GM23248 (cell line): Measurements from ENCODE around the gene SYNDIG1. TPM values are rescaled to one million over a fixed set of nuclear protein-coding genes. Genes with fewer than 3 reads are reported as not detected.
A peak's percentile ranks its signal among the peaks of the same experiment; 100 is the strongest.

ENCODE experiments used
- DNase-seq: peaks from one replicate; pipeline ENCODE4 v3.0.0-alpha.2; 2015
- H2AFZ ChIP-seq: fragments of 200-600 bp; sonication (generic); 2 replicates; pipeline ENCODE4 v1.6.1; 2016; ENCODE audit warnings: antibody characterized with exemption
- H3F3A ChIP-seq: fragments of 200-600 bp; sonication (generic); 2 replicates; pipeline ENCODE4 v1.6.1; 2016; ENCODE audit warnings: mild to moderate bottlenecking, antibody characterized with exemption, mixed run types; ENCODE audit not compliant: insufficient read depth
- H3K27ac ChIP-seq: fragments of 200-600 bp; sonication (generic); 2 replicates; pipeline ENCODE4 v1.5.1; 2016; ENCODE audit warnings: mild to moderate bottlenecking
- H3K27me3 ChIP-seq: fragments of 200-600 bp; sonication (generic); replicated peaks from 2 replicates; pipeline ENCODE4 v1.6.1; 2016; ENCODE audit warnings: mild to moderate bottlenecking; ENCODE audit not compliant: insufficient read depth
- H3K36me3 ChIP-seq: fragments of 200-600 bp; sonication (generic); 2 replicates; pipeline ENCODE4 v1.6.1; 2016; ENCODE audit warnings: low read depth, mild to moderate bottlenecking
- H3K4me1 ChIP-seq: fragments of 200-600 bp; sonication (generic); 2 replicates; pipeline ENCODE4 v1.6.1; 2016; ENCODE audit warnings: mild to moderate bottlenecking; ENCODE audit not compliant: insufficient read depth
- H3K4me2 ChIP-seq: fragments of 200-600 bp; sonication (generic); one replicate; pipeline ENCODE4 v1.6.1; 2016; ENCODE audit warnings: mild to moderate bottlenecking; ENCODE audit not compliant: unreplicated experiment
- H3K4me3 ChIP-seq: fragments of 200-600 bp; sonication (generic); 2 replicates; pipeline ENCODE4 v1.5.1; 2016; ENCODE audit warnings: mild to moderate bottlenecking
- H3K79me2 ChIP-seq: fragments of 200-600 bp; sonication (generic); 2 replicates; pipeline ENCODE4 v1.6.1; 2016; ENCODE audit warnings: mild to moderate bottlenecking; ENCODE audit not compliant: insufficient read depth
- H3K9ac ChIP-seq: fragments of 200-600 bp; sonication (generic); 2 replicates; pipeline ENCODE4 v1.6.1; 2016; ENCODE audit warnings: mild to moderate bottlenecking
- H3K9me2 ChIP-seq: fragments of 200-600 bp; sonication (generic); 2 replicates; pipeline ENCODE4 v1.6.1; 2016; ENCODE audit warnings: mixed run types, mild to moderate bottlenecking, moderate library complexity; ENCODE audit not compliant: insufficient read depth
- H3K9me3 ChIP-seq: fragments of 200-600 bp; sonication (generic); one replicate; pipeline ENCODE4 v1.6.1; 2017; ENCODE audit warnings: low read depth
- H4K20me1 ChIP-seq: fragments of 200-600 bp; sonication (generic); 2 replicates; pipeline ENCODE4 v1.6.0; 2016; ENCODE audit not compliant: insufficient read depth
- EZH2 ChIP-seq: fragments of 200-600 bp; sonication (generic); IDR thresholded peaks from 2 replicates; pipeline ENCODE4 v1.6.1; 2018; ENCODE audit warnings: antibody characterized with exemption, mild to moderate bottlenecking; ENCODE audit not compliant: insufficient read depth, poor library complexity, severe bottlenecking
- EZH2phosphoT487 ChIP-seq: fragments of 200-600 bp; sonication (generic); IDR thresholded peaks from 2 replicates; pipeline ENCODE4 v1.6.1; 2018; ENCODE audit warnings: antibody characterized with exemption, moderate library complexity, mild to moderate bottlenecking, low read depth; ENCODE audit not compliant: insufficient read depth
- WGBS, 2 experiments: methylation state at CpG; one replicate each; pipeline ENCODE4 v1.1.6; 2015 to 2017; ENCODE audit warnings: low lambda C conversion rate in 2 of 2, low coverage in 1 of 2; ENCODE audit errors: missing lambda C conversion rate in 2 of 2; 5-methylcytosine and 5-hydroxymethylcytosine counted together
- in situ Hi-C: fragments of 300-500 bp; cut with MboI; formaldehyde crosslinking; loops from 2 replicates; pipeline ENCODE4 v1.15.0; 2020
- polyA plus RNA-seq: library from polyadenylated mRNA; unstranded; fragments of >200 nt; fragmentation: Nextera tagmentation; extraction: Ambion mirVana; gene quantifications from 2 replicates; pipeline ENCODE4 v1.2.1, GENCODE V29; 2016
- total RNA-seq: library from RNA; depleted of rRNA; stranded (reverse); fragments of >200 nt; shearing (Covaris generic); gene quantifications from 2 replicates; pipeline ENCODE4 v1.2.3, GENCODE V29; 2014

The SYNDIG1 gene
- total and polyA plus RNA-seq, 2 experiments from 2014 or later: 1.6 to 2.6 TPM

GRCh38 chr20:24529369-24529719 lies 59.9 kb downstream of the SYNDIG1 start:
- no peaks in the 10 kb centered on the region for H3K36me3 ChIP-seq
- DNase-seq: no peak
- H4K20me1 ChIP-seq: no peaks in the 10 kb centered on the region
- no peak overlapping the region for H3K4me2 ChIP-seq
- in situ Hi-C loops: no loop called here
- no peaks in the 10 kb centered on the region for H3K9me2 ChIP-seq
- peaks cover 6% of the 10 kb centered on the region for H3K4me1 ChIP-seq
- no peaks in the 10 kb centered on the region for H3K9me3 ChIP-seq
- H2AFZ ChIP-seq: no peak overlapping the region
- no peak overlapping the region for H3K4me3 ChIP-seq
- TF ChIP-seq EZH2phosphoT487 (no peak), EZH2 (no peak)
- H3K9ac ChIP-seq: no peak overlapping the region
- WGBS, 2 experiments: 84 to 92% methylated on average over 1 of the region's 1 CpG
- H3K27ac ChIP-seq: no peak overlapping the region
- H3K79me2 ChIP-seq: no peaks in the 10 kb centered on the region
- no peaks in the 10 kb centered on the region for H3F3A ChIP-seq
- H3K27me3 ChIP-seq: no peaks in the 10 kb centered on the region

- no peak overlapping the region for H3K27ac ChIP-seq
- in situ Hi-C loops: loop anchor here (5.0 kb wide), 1 partner anchor 48 kb away; no protein-coding TSS in a partner anchor
- 98 to 99% methylated on average over 2 of the region's 2 CpGs for whole genome bisulfite sequencing, 2 experiments
- no peak overlapping the region for H3K4me2 ChIP-seq
- no peaks in the 10 kb centered on the region for H3K27me3 ChIP-seq
- no peak overlapping the region for H2AFZ ChIP-seq
- peak; percentile 42 for DNase-seq
- TF ChIP-seq EZH2 (no peak), EZH2phosphoT487 (no peak)
- H3K9ac ChIP-seq: no peak overlapping the region
- no peaks in the 10 kb centered on the region for H3F3A ChIP-seq
- H3K4me1 ChIP-seq: peaks cover 6% of the 10 kb centered on the region
- H3K79me2 ChIP-seq: no peaks in the 10 kb centered on the region
- H3K9me3 ChIP-seq: no peaks in the 10 kb centered on the region
- no peaks in the 10 kb centered on the region for H4K20me1 ChIP-seq
- no peaks in the 10 kb centered on the region for H3K36me3 ChIP-seq
- H3K9me2 ChIP-seq: no peaks in the 10 kb centered on the region
- H3K4me3 ChIP-seq: no peak overlapping the region
Measured at GRCh38 chr20:24530131-24530680, 60.8 kb downstream of the SYNDIG1 start.

GRCh38 chr20:24531202-24531601 lies 61.8 kb downstream of the SYNDIG1 start:
- peaks cover 6% of the 10 kb centered on the region for H3K4me1 ChIP-seq
- DNase-seq: no peak
- peaks cover 6% of the 10 kb centered on the region; the same call in 1 of the 2 replicates for H3F3A ChIP-seq
- H3K27me3 ChIP-seq: no peaks in the 10 kb centered on the region
- H3K4me3 ChIP-seq: no peak overlapping the region
- in situ Hi-C loops: loop anchor here (5.0 kb wide), 1 partner anchor 49 kb away; no protein-coding TSS in a partner anchor
- H3K79me2 ChIP-seq: no peaks in the 10 kb centered on the region
- H4K20me1 ChIP-seq: no peaks in the 10 kb centered on the region
- WGBS, 2 experiments: 88 to 91% methylated on average over 4 of the region's 4 CpGs
- H3K9ac ChIP-seq: no peak overlapping the region
- no peak overlapping the region for H2AFZ ChIP-seq
- no peak overlapping the region for H3K4me2 ChIP-seq
- TF ChIP-seq EZH2phosphoT487: no peak
- no peak overlapping the region for H3K27ac ChIP-seq
- no peaks in the 10 kb centered on the region for H3K9me3 ChIP-seq
- no peaks in the 10 kb centered on the region for H3K9me2 ChIP-seq
- no peaks in the 10 kb centered on the region for H3K36me3 ChIP-seq

GRCh38 chr20:24531631-24532419 lies 62.4 kb downstream of the SYNDIG1 start:
- Histone ChIP-seq H3K9me2 (no peaks in the 10 kb centered on the region), H4K20me1 (no peaks in the 10 kb centered on the region), H3K36me3 (no peaks in the 10 kb centered on the region), H3K4me2 (no peak overlapping the region), H3K9me3 (no peaks in the 10 kb centered on the region), H3K9ac (no peak overlapping the region), H3K27ac (no peak overlapping the region), H3K4me3 (no peak overlapping the region), H3K4me1 (peaks cover 6% of the 10 kb centered on the region), H3F3A (peaks cover 6% of the 10 kb centered on the region; the same call in 1 of the 2 replicates), H3K27me3 (no peaks in the 10 kb centered on the region), H2AFZ (no peak overlapping the region), H3K79me2 (no peaks in the 10 kb centered on the region)
- TF ChIP-seq EZH2 (no peak), EZH2phosphoT487 (no peak)
- DNase-seq: no peak
- in situ Hi-C loops: loop anchor here (5.0 kb wide), 1 partner anchor 50 kb away; no protein-coding TSS in a partner anchor
- WGBS, 2 experiments: 81 to 84% methylated on average over 6 of the region's 6 CpGs
